GM12878 (cell line): Measurements from ENCODE around the gene SLC25A30. TPM values are rescaled to one million over a fixed set of nuclear protein-coding genes. Genes with fewer than 3 reads are reported as not detected.

Source experiments
- ATF7 ChIP-seq: fragments of 450-650 bp; IDR thresholded peaks from 2 replicates; pipeline ENCODE4 v1.6.1; 2016; ENCODE audit warnings: low read depth, mild to moderate bottlenecking
- BHLHE40 ChIP-seq, 2 experiments: fragments of 450-650 bp in 1 of 2; IDR thresholded peaks; 2 replicates each; pipeline ENCODE4 v1.6.1; 2011 to 2017; ENCODE audit warnings: low read depth in 2 of 2, borderline replicate concordance in 1 of 2, improper control_type of control experiment in 1 of 2, low read length in 1 of 2, mild to moderate bottlenecking in 1 of 2
- BMI1 ChIP-seq: fragments of 450-650 bp; IDR thresholded peaks from 2 replicates; pipeline ENCODE4 v1.6.1; 2016; ENCODE audit warnings: mild to moderate bottlenecking, moderate library complexity, borderline replicate concordance
- CEBPB ChIP-seq, 2 experiments: fragments of 150-350 bp in 1 of 2; IDR thresholded peaks; 2 replicates each; pipeline ENCODE4 v1.6.1; 2012 to 2014; ENCODE audit warnings: low read depth in 2 of 2, low read length in 2 of 2, borderline replicate concordance in 1 of 2, inconsistent platforms in 1 of 2
- CHD2 ChIP-seq: IDR thresholded peaks from 2 replicates; pipeline ENCODE4 v1.6.1; 2011; ENCODE audit warnings: low read depth, low read length, improper control_type of control experiment, borderline replicate concordance
- DPF2 ChIP-seq: fragments of 450-650 bp; IDR thresholded peaks from 2 replicates; pipeline ENCODE4 v1.6.1; 2017; ENCODE audit warnings: mild to moderate bottlenecking
- EED ChIP-seq: sonication (generic); IDR thresholded peaks from 2 replicates; pipeline ENCODE4 v1.6.1; 2016; ENCODE audit warnings: antibody characterized with exemption, low read depth
- ESRRA ChIP-seq: IDR thresholded peaks from 2 replicates; pipeline ENCODE4 v1.6.1; 2012; ENCODE audit warnings: mild to moderate bottlenecking, low read length, improper control_type of control experiment
- ETV6 ChIP-seq, 2 experiments: fragments of 450-650 bp in 1 of 2; IDR thresholded peaks in 1 of 2; conservative IDR thresholded peaks in 1 of 2; 2 replicates each; pipeline ENCODE4 v1.6.1; 2014; ENCODE audit warnings: antibody characterized with exemption in 1 of 2, borderline replicate concordance in 1 of 2, low read depth in 1 of 2, mild to moderate bottlenecking in 1 of 2, moderate library complexity in 1 of 2
- GABPA ChIP-seq: IDR thresholded peaks from 2 replicates; pipeline ENCODE4 v1.6.1; 2014; ENCODE audit warnings: antibody characterized with exemption, low read depth, mild to moderate bottlenecking, inconsistent platforms
- HDAC2 ChIP-seq: fragments of 200-600 bp; sonication (generic); IDR thresholded peaks from 2 replicates; pipeline ENCODE4 v1.6.1; 2017
- LARP7 ChIP-seq: fragments of 450-650 bp; IDR thresholded peaks from 2 replicates; pipeline ENCODE4 v1.6.1; 2017; ENCODE audit warnings: mild to moderate bottlenecking
- MYB ChIP-seq: fragments of 150-350 bp; IDR thresholded peaks from 2 replicates; pipeline ENCODE4 v1.6.1; 2014; ENCODE audit warnings: mild to moderate bottlenecking, low read depth, low read length, borderline replicate concordance
- MYC ChIP-seq: IDR thresholded peaks from 2 replicates; pipeline ENCODE4 v1.6.1; 2011; ENCODE audit warnings: mild to moderate bottlenecking, low read length, moderate library complexity, inconsistent platforms; ENCODE audit not compliant: insufficient read depth, insufficient replicate concordance, insufficient read length, severe bottlenecking
- NBN ChIP-seq: fragments of 450-650 bp; IDR thresholded peaks from 2 replicates; pipeline ENCODE4 v1.6.1; 2016
- POLR2AphosphoS2 ChIP-seq: IDR thresholded peaks from 2 replicates; pipeline ENCODE4 v1.6.1; 2011; ENCODE audit warnings: low read depth, mild to moderate bottlenecking, low read length, improper control_type of control experiment, moderate library complexity
- POLR2AphosphoS5 ChIP-seq: IDR thresholded peaks from 2 replicates; pipeline ENCODE4 v1.6.1; 2011; ENCODE audit warnings: mild to moderate bottlenecking, low read length, inconsistent platforms
- RCOR1 ChIP-seq: conservative IDR thresholded peaks from 2 replicates; pipeline ENCODE4 v1.6.1; 2012; ENCODE audit warnings: low read depth, low read length, improper control_type of control experiment
- RELA ChIP-seq: fragments of 450-650 bp; IDR thresholded peaks from 2 replicates; pipeline ENCODE4 v1.8.0; 2014; ENCODE audit warnings: borderline replicate concordance; ENCODE audit not compliant: partially characterized antibody
- SP1 ChIP-seq: IDR thresholded peaks from one replicate; pipeline ENCODE4 v1.6.1; 2011; ENCODE audit warnings: low read depth, low read length
- SREBF1 ChIP-seq: IDR thresholded peaks from 2 replicates; pipeline ENCODE4 v1.6.1; 2012; ENCODE audit warnings: mild to moderate bottlenecking, low read length
- TCF7 ChIP-seq: IDR thresholded peaks from 2 replicates; pipeline ENCODE4 v1.6.1; 2014; ENCODE audit warnings: antibody characterized with exemption, borderline replicate concordance
- WRNIP1 ChIP-seq: IDR thresholded peaks from 2 replicates; pipeline ENCODE4 v1.6.1; 2011; ENCODE audit warnings: low read depth, low read length, improper control_type of control experiment, borderline replicate concordance
- YY1 ChIP-seq: IDR thresholded peaks from 2 replicates; pipeline ENCODE4 v1.6.1; 2011; ENCODE audit warnings: low read depth, mild to moderate bottlenecking, low read length
- ZBED1 ChIP-seq: IDR thresholded peaks from 2 replicates; pipeline ENCODE4 v1.6.1; 2016; ENCODE audit warnings: borderline replicate concordance
- ZNF384 ChIP-seq: IDR thresholded peaks from 2 replicates; pipeline ENCODE4 v1.6.1; 2012; ENCODE audit warnings: low read depth, mild to moderate bottlenecking, low read length, improper control_type of control experiment, borderline replicate concordance
- ZSCAN29 ChIP-seq: fragments of 450-650 bp; IDR thresholded peaks from 2 replicates; pipeline ENCODE4 v1.6.1; 2017; ENCODE audit warnings: mild to moderate bottlenecking, moderate library complexity
- polyA plus RNA-seq, 11 experiments: library from polyadenylated mRNA; depleted of rRNA in 4 of 11; unstranded in 6 of 11; stranded (reverse) in 5 of 11; fragments of >200 nt; fragmentation: Nextera tagmentation in 4 of 11; fragmentation: Illumina TruSeq in 1 of 11; extraction: Ambion mirVana in 4 of 11; extraction: Trizol in 1 of 11; gene quantifications; 1 replicate in 1 of 11; 2 replicates in 10 of 11; pipeline versions ENCODE4 v1.2.1 to v1.2.3, GENCODE V29; 2011 to 2016; ENCODE audit warnings: inconsistent platforms in 2 of 11, missing spikeins in 2 of 11, low read depth in 1 of 11
- total RNA-seq, 4 experiments: library from RNA; depleted of rRNA in 3 of 4; stranded (reverse); fragments of >200 nt in 3 of 4; fragmentation: Illumina TruSeq in 1 of 4; extraction: Trizol in 1 of 4; gene quantifications; 2 replicates each; pipeline versions ENCODE4 v1.2.1 to v1.2.3, GENCODE V29; 2013 to 2021
- TF ChIP-seq, protein P1 (sequence below): IDR thresholded peaks from 2 replicates; pipeline ENCODE4 v1.6.1; 2011; ENCODE audit warnings: borderline replicate concordance, low read depth, mild to moderate bottlenecking, moderate library complexity, mixed read lengths, low read length; ENCODE audit not compliant: insufficient read depth; ENCODE audit errors: extremely low read length
- TF ChIP-seq, protein P2 (sequence below): IDR thresholded peaks from 2 replicates; pipeline ENCODE4 v1.6.1; 2011; ENCODE audit warnings: borderline replicate concordance, low read depth, mild to moderate bottlenecking, moderate library complexity, low read length; ENCODE audit not compliant: insufficient read depth, poor library complexity, severe bottlenecking

SLC25A30 gene
- total and polyA plus RNA-seq, 10 of the 15 experiments (the other 5 are each of a cell fraction or from before 2014, with no cell fraction given): 2.4 to 18.0 (median 8.9) TPM

DNA sequence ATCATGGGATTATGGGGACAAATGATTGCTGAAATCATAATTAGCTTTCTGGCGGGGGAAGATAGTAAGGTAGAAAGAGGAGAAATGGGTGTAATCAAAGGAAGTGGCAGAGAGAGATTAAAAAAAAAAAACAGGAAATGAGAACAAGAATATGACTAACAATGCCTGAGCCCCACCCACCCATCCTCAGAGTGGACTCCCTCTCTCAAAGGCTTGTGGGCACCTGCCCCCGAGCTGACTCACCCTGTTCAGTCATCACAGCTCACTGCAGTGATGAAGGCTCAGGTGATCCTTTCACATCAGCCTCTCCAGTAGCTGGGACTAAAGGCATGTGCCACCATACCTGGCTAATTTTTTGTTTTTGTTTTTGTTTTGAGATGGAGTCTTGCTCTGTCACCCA is 50.8 kb downstream of the SLC25A30 start (continued):
- TF ChIP-seq ATF7: peak; percentile 83
- TF ChIP-seq, protein P1, sequence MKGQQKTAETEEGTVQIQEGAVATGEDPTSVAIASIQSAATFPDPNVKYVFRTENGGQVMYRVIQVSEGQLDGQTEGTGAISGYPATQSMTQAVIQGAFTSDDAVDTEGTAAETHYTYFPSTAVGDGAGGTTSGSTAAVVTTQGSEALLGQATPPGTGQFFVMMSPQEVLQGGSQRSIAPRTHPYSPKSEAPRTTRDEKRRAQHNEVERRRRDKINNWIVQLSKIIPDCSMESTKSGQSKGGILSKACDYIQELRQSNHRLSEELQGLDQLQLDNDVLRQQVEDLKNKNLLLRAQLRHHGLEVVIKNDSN: no peak
- no peak for TF ChIP-seq RELA
- TF ChIP-seq SP1: peak; percentile 48
- no peak for TF ChIP-seq MYC
- no peak for TF ChIP-seq LARP7
- no peak for TF ChIP-seq CHD2
- no peak for TF ChIP-seq MYB
- 0 out of 2 replicates have a peak, but pooled peaks have one; percentile 36 for TF ChIP-seq DPF2
- TF ChIP-seq YY1: no peak
- TF ChIP-seq HDAC2: no peak
- peak; percentile 68 for TF ChIP-seq NBN
- peak; percentile 74 for TF ChIP-seq ZNF384
- no peak for TF ChIP-seq SREBF1
- peak in 1 of 2 experiments; percentile 74; a peak in 1 of 4 replicates for TF ChIP-seq BHLHE40 (IDR thresholded peaks at IDR 0.05; ENCODE audit: borderline replicate concordance in 1 of 2, low read depth in 2 of 2, low read length in 1 of 2)
- TF ChIP-seq POLR2AphosphoS5: no peak
- TF ChIP-seq, protein P2, sequence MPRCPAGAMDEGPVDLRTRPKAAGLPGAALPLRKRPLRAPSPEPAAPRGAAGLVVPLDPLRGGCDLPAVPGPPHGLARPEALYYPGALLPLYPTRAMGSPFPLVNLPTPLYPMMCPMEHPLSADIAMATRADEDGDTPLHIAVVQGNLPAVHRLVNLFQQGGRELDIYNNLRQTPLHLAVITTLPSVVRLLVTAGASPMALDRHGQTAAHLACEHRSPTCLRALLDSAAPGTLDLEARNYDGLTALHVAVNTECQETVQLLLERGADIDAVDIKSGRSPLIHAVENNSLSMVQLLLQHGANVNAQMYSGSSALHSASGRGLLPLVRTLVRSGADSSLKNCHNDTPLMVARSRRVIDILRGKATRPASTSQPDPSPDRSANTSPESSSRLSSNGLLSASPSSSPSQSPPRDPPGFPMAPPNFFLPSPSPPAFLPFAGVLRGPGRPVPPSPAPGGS: peak; percentile 56
- TF ChIP-seq ZBED1: no peak
- no peak for TF ChIP-seq ESRRA
- 0 out of 4 replicates have a peak, but pooled peaks of 1 of the 2 experiments have one; percentile 22 for TF ChIP-seq ETV6 (conservative IDR thresholded peaks at IDR 0.05 in 1 of 2, IDR thresholded peaks at IDR 0.05 in 1 of 2; ENCODE audit: borderline replicate concordance in 1 of 2, low read depth in 1 of 2)
- TF ChIP-seq TCF7: no peak
- no peak for TF ChIP-seq WRNIP1
- TF ChIP-seq GABPA: 0 out of 2 replicates have a peak, but pooled peaks have one; percentile 32
- no peak for TF ChIP-seq BMI1
- TF ChIP-seq CEBPB (IDR thresholded peaks at IDR 0.05; ENCODE audit: borderline replicate concordance in 1 of 2, low read depth in 2 of 2, low read length in 2 of 2): no peak
- no peak for TF ChIP-seq RCOR1
- TF ChIP-seq POLR2AphosphoS2: no peak
- no peak for TF ChIP-seq ZSCAN29
- TF ChIP-seq EED: no peak
